Endothelial cell of hepatic sinusoid (primary cell): ENCODE data around the gene ARMC8.

Experiments used
- in situ Hi-C: cut with HindIII; loops from 2 replicates; pipeline ENCODE4 v1.10.0; 2017; ENCODE audit warnings: low sequenced_read_pairs

Gene ARMC8

GRCh38 chr3:138297876-138298275 lies 110.8 kb downstream of the ARMC8 start:
- in situ Hi-C loops: no loop called here

GRCh38 chr3:138300647-138301046 lies 113.5 kb downstream of the ARMC8 start:
- in situ Hi-C loops: no loop called here

- in situ Hi-C loops: no loop called here
These were observed 116.4 kb downstream of the ARMC8 start for GRCh38 chr3:138303474-138303873.

GRCh38 chr3:138307899-138308298 lies 120.8 kb downstream of the ARMC8 start:
- in situ Hi-C loops: no loop called here

- in situ Hi-C loops: no loop called here
These were observed 121.7 kb downstream of the ARMC8 start for GRCh38 chr3:138308783-138309182.

- in situ Hi-C loops: no loop called here
These were observed 123.4 kb downstream of the ARMC8 start for GRCh38 chr3:138310494-138310893.

GRCh38 chr3:138314751-138315150 lies 127.7 kb downstream of the ARMC8 start:
- in situ Hi-C loops: loop anchor here (5.0 kb wide), 1 partner anchor 32 kb away; no protein-coding TSS in a partner anchor

GRCh38 chr3:138317687-138318086 lies 130.6 kb downstream of the ARMC8 start:
- in situ Hi-C loops: loop anchor here (5.0 kb wide), 1 partner anchor 35 kb away; no protein-coding TSS in a partner anchor

- in situ Hi-C loops: no loop called here
These were observed 136.9 kb downstream of the ARMC8 start for GRCh38 chr3:138323971-138324370.

GRCh38 chr3:138325990-138326389 lies 138.9 kb downstream of the ARMC8 start:
- in situ Hi-C loops: no loop called here

GRCh38 chr3:138326866-138327595 lies 139.9 kb downstream of the ARMC8 start:
- in situ Hi-C loops: no loop called here

GRCh38 chr3:138327831-138328230 lies 140.7 kb downstream of the ARMC8 start:
- in situ Hi-C loops: no loop called here

- in situ Hi-C loops: no loop called here
These were observed 141.2 kb downstream of the ARMC8 start for GRCh38 chr3:138328341-138328740.

- in situ Hi-C loops: no loop called here
These were observed 142.3 kb downstream of the ARMC8 start, which contains the start of gene NME9 for GRCh38 chr3:138329127-138329983. Gene NME9 (minus strand): TSS chr3:138329851. CDS start chr3:138329335, 516 bp downstream.

GRCh38 chr3:138329984-138330293 lies 142.8 kb downstream of the ARMC8 start:
- in situ Hi-C loops: loop anchor here (10.0 kb wide), 1 partner anchor 75 kb away; no protein-coding TSS in a partner anchor

- in situ Hi-C loops: loop anchor here (10.0 kb wide), 1 partner anchor 73 kb away; no protein-coding TSS in a partner anchor
These were observed 144.2 kb downstream of the ARMC8 start for GRCh38 chr3:138331143-138331894.

- in situ Hi-C loops: loop anchor here (10.0 kb wide), 1 partner anchor 72 kb away; no protein-coding TSS in a partner anchor
These were observed 145.5 kb downstream of the ARMC8 start for GRCh38 chr3:138332472-138333073.

- in situ Hi-C loops: loop anchor here (10.0 kb wide), 1 partner anchor 70 kb away; no protein-coding TSS in a partner anchor
These were observed 147.5 kb downstream of the ARMC8 start for GRCh38 chr3:138334608-138335007.

- in situ Hi-C loops: loop anchor here (10.0 kb wide), 1 partner anchor 68 kb away; no protein-coding TSS in a partner anchor
These were observed 149.4 kb downstream of the ARMC8 start for GRCh38 chr3:138336454-138336999.

GRCh38 chr3:138338244-138338643 lies 151.1 kb downstream of the ARMC8 start:
- in situ Hi-C loops: loop anchor here (10.0 kb wide), 1 partner anchor 67 kb away; no protein-coding TSS in a partner anchor
